ENCODE data around the gene ZNF710. TPM values are rescaled to one million over a fixed set of nuclear protein-coding genes. Genes with fewer than 3 reads are reported as not detected.
A peak's percentile ranks its signal among the peaks of the same experiment; 100 is the strongest.

The ZNF710 gene
- total RNA-seq, 1 experiment from 2014 or later, result 5.6 TPM

GRCh38 chr15:90016721-90017120 is 15.6 kb downstream of the ZNF710 start:
- no peak for DNase-seq (ENCODE audit: low read depth)

- DNase-seq (ENCODE audit: low read depth), result no peak
Observed at GRCh38 chr15:90018216-90018831, 17.2 kb downstream of the ZNF710 start.

GRCh38 chr15:90019611-90020010 is 18.5 kb downstream of the ZNF710 start:
- no peak for DNase-seq (ENCODE audit: low read depth)

GRCh38 chr15:90020021-90020735 is 19.1 kb downstream of the ZNF710 start:
- no peak for DNase-seq (ENCODE audit: low read depth)

GRCh38 chr15:90020936-90021507 is 19.9 kb downstream of the ZNF710 start:
- DNase-seq (ENCODE audit: low read depth), result no peak

- no peak for DNase-seq (ENCODE audit: low read depth)
Observed at GRCh38 chr15:90022345-90022744, 21.2 kb downstream of the ZNF710 start.

GRCh38 chr15:90022905-90023700 is 22.0 kb downstream of the ZNF710 start:
- DNase-seq (ENCODE audit: low read depth), result no peak

GRCh38 chr15:90024406-90024805 is 23.3 kb downstream of the ZNF710 start:
- DNase-seq (ENCODE audit: low read depth), result no peak

GRCh38 chr15:90025489-90026033 is 24.4 kb downstream of the ZNF710 start:
- DNase-seq (ENCODE audit: low read depth), result no peak

GRCh38 chr15:90028376-90028944 is 27.3 kb downstream of the ZNF710 start:
- no peak for DNase-seq (ENCODE audit: low read depth)

GRCh38 chr15:90029024-90029423 is 27.9 kb downstream of the ZNF710 start:
- no peak for DNase-seq (ENCODE audit: low read depth)

- DNase-seq (ENCODE audit: low read depth), result no peak
Observed at GRCh38 chr15:90030376-90030775, 29.3 kb downstream of the ZNF710 start.

- DNase-seq (ENCODE audit: low read depth), result peak; percentile 70
Observed at GRCh38 chr15:90031231-90031791, 30.2 kb downstream of the ZNF710 start.

- no peak for DNase-seq (ENCODE audit: low read depth)
Observed at GRCh38 chr15:90033006-90033405, 31.9 kb downstream of the ZNF710 start.

GRCh38 chr15:90033448-90033847 is 32.3 kb downstream of the ZNF710 start:
- DNase-seq (ENCODE audit: low read depth), result no peak

- peak; percentile 83 for DNase-seq (ENCODE audit: low read depth)
Observed at GRCh38 chr15:90035095-90035839, 34.1 kb downstream of the ZNF710 start.

GRCh38 chr15:90035840-90036230 is 34.7 kb downstream of the ZNF710 start:
- DNase-seq (ENCODE audit: low read depth), result no peak

- DNase-seq (ENCODE audit: low read depth), result no peak
Observed at GRCh38 chr15:90036343-90036742, 35.2 kb downstream of the ZNF710 start.

- DNase-seq (ENCODE audit: low read depth), result no peak
Observed at GRCh38 chr15:90036806-90037510, 35.8 kb downstream of the ZNF710 start.

- DNase-seq (ENCODE audit: low read depth), result peak; percentile 13
Observed at GRCh38 chr15:90037511-90037860, 36.4 kb downstream of the ZNF710 start.
